Medulla oblongata (tissue), 1 donor: Measurements from ENCODE around the gene KCNJ6.

ENCODE experiments used
- DNase-seq: peaks from one replicate; pipeline ENCODE4 v3.0.0-alpha.2; 2015; ENCODE audit errors: extremely low spot score

KCNJ6 gene

DNA sequence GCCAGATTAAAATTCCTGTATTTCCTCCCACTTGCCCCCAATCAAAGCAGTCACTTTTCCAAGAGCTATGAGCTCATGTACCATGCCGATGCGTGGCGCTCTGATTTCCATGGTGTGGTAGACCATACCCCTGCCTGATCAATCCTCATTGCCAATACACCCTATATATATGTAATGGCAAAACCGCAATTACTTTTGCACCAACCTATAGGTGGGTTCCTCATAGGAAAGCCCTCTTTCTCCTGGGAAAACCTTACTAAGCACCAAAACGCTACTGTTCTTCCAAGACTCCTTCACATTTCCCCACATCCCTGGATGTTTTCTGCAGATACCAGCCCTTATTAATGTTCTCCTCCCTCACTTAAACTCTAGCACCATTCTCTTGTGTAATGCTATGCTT lies 11.0 kb downstream of the KCNJ6 start:
- no peak for DNase-seq

DNA sequence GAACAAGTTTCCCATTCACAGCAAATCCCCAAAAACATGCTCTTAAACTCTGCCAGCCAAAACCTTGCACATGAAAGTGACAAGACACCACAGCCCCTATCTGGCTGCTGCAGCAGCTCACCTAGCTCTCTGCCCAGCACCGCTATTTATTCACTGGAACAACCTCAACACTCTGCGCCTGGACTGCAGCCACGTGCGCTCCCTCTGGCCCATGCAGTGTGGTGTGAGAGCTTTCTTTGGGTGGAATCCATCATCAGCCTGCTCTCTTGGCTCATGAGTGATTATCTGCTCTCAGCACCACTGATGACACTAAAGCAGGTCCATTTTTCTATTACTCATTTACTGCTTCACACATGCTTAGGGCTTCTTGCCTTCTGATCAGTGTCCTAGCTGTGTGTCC lies 11.4 kb downstream of the KCNJ6 start:
- DNase-seq: peak; percentile 11

GRCh38 chr21:37903396-37903795 lies 12.9 kb downstream of the KCNJ6 start:
- no peak for DNase-seq

GRCh38 chr21:37899146-37899545 lies 17.1 kb downstream of the KCNJ6 start:
- no peak for DNase-seq

GRCh38 chr21:37896788-37897187 lies 19.5 kb downstream of the KCNJ6 start:
- no peak for DNase-seq

- no peak for DNase-seq
Observed at GRCh38 chr21:37891972-37892371, 24.3 kb downstream of the KCNJ6 start.

GRCh38 chr21:37888659-37889058 lies 27.6 kb downstream of the KCNJ6 start:
- no peak for DNase-seq

DNA sequence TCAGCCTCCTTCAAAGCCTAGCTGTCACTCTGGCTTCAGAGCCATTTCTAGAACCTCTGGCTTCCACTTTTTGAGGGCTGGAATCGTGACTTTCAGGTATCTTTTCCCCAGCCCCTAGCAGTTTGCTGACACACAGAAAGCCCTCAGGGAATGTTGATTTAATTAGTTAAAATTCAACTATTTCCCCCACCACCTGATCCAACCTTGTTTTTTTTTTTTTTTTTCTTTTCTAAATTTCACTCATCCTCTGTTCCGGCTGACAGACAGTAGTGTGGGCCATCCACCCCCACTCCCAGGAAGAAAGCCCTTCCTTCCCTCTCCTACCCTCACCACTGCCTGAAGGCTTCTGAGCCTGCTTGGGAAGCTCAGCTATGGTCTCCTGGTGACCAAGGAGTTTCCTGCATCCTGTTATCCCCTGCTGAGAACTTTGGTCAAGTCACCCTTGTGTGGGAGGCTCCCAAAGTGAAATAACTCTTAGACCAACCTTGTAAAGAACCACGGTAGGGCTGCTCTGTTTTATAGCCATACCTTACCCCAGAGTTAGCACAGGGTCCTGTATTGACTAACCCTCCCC lies 29.4 kb downstream of the KCNJ6 start:
- no peak for DNase-seq

GRCh38 chr21:37886120-37886519 lies 30.1 kb downstream of the KCNJ6 start:
- no peak for DNase-seq

- DNase-seq: no peak
Observed at GRCh38 chr21:37878946-37879660, 37.2 kb downstream of the KCNJ6 start.

GRCh38 chr21:37877888-37878684 lies 38.2 kb downstream of the KCNJ6 start:
- no peak for DNase-seq

DNA sequence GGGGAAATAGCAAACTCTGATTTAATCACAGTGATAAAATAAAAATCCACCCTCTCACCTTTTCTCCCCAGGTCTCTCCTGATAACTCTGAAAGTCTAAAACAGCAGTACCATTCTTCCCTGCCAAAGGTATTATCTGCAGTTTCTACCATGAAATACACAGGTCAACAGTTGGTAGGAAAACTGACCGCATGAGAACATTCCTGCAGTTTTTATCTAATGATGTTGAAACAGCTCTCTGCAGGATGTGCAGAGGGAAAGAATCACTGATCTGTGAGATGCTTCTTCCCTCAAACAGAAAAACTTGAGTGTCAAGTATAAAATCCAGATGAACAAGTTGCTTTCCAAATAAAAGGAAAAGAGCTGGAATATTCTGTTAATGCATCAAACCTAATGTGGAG lies 39.1 kb downstream of the KCNJ6 start:
- no peak for DNase-seq

GRCh38 chr21:37876561-37876960 lies 39.7 kb downstream of the KCNJ6 start:
- DNase-seq: no peak

DNA sequence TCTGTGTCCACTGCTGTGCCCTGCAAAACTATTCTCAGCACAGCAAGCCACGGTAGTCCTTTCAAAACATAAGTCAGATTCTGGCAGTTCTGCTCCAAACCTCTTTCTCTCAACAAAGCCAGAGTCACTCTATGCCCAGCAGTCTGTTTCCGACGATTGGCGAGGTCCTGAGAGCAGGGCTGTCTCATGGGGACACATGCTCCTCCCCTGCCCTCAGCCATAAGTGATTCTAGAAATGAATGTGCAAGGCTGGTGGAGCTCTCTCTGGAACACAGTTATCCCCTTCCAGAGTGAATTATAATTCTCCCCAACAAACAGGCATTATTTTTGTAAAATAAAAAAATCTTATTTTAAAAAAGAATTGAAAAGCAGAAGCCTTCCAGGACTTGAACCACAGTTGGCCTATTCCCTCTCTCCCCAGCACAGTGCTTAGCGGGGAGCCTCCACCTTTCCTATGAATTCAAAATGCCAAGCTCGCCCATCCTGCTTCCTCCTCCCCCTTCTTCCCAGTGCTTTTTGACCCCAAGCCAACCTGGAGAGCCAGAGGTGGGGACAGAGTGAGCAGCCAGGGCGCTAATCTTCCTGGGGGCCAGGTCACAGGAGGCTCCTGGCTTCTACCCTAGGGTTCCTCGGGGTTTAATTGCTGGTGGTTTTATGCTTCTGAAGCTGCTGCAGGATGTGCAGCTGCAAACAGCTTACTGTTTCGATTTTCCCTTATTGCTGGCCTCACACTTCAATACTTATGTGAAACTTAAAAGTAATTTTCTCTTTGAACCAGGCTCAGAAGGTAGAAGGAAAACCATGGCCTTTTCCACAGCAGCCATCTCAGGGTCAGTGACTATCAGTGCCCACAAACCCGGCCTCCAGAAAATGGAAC lies 41.1 kb downstream of the KCNJ6 start:
- DNase-seq: no peak

- DNase-seq: no peak
Observed at GRCh38 chr21:37874481-37874880, 41.8 kb downstream of the KCNJ6 start.

- DNase-seq: no peak
Observed at GRCh38 chr21:37873655-37874054, 42.6 kb downstream of the KCNJ6 start.

GRCh38 chr21:37871121-37871862 lies 45.0 kb downstream of the KCNJ6 start:
- DNase-seq: no peak

GRCh38 chr21:37870221-37870620 lies 46.0 kb downstream of the KCNJ6 start:
- no peak for DNase-seq

GRCh38 chr21:37869661-37870060 lies 46.6 kb downstream of the KCNJ6 start:
- no peak for DNase-seq

- no peak for DNase-seq
Observed at GRCh38 chr21:37868446-37869295, 47.6 kb downstream of the KCNJ6 start.
